8988T (cell line): ENCODE data around the gene DST.

ENCODE experiments used
- DNase-seq: peaks from one replicate; pipeline ENCODE4 v3.0.0; 2011

DST gene

DNA sequence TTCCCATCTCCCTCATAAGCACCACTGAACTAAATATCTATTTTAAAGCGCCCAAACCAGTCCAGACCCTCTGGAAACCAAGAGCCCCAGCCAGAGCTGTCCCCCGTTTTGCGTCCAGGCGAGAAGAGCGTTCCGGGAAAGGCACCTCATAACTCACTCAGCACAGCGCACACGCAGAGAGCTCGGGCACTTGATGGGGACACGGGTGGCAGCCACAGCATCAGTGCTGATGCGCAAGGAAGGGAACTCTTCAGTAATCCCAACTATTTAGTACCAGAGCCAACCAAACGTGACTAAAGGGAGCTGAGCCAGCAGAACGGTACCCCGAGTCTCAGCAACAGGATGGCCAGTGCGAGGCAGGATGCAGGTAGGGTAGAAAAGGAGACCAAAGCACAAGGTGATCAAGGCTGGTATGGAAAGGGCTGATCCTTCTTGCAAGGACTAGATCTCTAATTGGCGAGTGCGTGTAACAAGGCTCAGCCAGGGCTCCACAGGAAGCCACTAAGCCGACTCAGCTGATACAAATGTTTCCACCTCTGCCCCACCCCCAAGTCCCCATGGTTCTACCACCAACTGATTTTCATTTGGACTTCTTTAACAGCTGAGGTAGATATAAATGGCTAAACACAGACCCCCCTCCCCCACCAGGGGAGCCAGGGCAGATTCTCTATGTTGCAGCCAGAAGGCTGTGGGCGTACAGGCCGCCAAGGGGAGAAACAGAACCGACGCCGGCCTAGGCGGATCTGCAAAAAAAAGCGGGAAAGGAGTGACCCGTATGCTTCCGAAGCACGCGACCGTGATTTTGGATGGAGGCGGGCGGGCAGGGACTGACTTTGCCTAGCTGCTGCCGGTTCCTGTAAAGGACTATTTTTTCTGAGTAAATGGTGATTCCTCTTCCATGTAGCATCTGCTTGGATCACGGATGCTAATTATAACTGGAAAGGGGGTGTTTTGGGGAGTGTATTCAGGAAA, 211.8 kb downstream of the DST start:
- DNase-seq: no peak

DNA sequence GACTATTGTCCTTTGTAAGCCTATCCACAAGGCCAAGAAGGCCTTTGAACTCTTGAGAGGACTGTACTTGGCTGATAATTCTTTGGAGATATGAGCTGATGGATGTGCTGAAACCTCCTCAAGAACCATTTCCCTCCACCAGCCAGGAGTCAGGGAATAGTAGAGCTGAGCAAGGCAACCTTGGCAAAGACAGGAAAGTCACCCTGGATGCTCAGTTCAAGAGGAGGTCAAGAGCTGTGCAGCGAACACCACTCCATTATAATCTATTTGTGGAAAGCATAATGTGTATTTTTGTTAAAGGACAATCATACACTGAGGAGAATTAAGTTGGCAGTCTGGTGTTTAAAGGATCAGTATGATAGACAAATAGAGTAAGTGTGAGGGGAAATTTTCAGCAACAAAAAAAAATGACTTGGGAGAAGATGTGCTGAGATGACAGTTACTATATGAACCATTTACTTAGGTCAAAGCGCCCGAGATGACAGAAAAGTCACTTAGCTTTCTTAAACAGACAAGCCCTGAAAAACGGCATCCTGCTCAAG, 218.1 kb downstream of the DST start:
- no peak for DNase-seq

DNA sequence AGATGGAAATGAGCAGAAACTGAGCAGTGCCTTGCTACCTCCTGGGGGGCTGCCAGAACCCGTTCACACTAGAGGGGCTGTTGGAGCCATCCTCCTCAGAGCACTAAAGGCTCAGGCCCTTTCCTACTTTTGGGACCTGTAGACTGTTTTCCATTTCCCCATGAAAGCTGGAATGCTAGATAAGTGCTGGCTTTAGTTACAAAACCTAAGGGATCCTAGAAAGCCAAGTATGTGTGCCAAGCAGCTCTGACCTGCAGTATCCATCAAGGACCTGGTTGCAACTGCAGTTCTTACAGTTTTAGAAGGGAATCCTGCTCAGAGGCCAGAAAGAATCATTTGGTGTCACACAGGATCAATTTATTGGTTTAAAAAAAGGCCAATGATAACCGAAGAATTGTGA, 218.6 kb downstream of the DST start:
- no peak for DNase-seq

DNA sequence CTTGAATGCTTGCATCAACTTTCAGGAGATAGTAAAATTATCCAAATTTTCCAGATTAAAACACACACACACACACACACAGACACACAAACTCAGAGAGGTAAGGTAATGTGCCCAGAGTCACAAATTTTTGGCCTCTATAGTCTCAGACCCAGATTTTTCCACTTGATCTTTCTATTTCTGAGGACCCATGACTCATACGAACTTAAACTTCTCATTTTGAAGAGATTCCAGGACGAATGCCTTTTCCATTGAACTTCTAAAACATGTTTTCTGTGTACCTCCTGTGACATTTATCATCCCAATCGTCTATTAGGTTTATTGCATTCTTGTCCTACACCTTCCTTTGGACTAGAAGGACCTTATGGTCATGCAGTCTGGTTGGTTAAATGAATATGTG, 222.4 kb downstream of the DST start:
- DNase-seq: no peak

DNA sequence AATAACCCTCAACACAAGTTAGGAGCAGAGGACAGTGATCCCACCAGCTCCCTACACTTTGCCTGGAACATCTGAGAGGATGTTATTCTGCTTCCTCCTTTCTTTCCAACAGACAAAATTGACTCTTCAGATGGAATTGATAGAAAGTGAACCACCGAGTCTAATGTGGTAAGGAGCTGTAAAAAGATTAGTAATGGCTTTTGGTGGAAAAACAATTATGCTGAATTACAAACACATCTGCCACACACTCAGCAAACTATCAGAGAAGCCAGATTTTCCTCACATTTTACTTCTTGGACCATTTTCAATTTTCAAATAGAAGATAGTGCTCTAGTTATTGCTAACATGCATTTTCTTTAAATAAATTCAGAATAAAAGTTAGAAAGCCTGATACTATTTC, 223.5 kb downstream of the DST start:
- DNase-seq: no peak

DNA sequence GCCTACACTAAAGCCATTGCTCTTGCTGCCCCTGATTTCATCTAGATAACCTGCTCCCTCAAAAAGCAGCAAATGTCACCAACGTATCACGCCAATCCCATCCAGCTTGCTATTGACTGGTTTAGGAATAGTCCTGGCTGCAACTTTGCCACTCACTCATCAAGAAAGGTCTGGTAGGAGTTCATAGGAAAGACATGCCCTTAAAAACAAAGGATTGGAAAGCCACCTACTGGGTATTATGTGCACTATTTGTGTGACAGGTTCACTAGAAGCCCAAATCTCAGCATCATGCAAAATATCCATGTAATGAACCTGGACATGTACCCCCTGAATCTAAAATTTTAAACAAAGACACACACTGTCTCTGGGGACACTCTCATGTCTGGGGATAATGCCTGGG, 224.9 kb downstream of the DST start:
- no peak for DNase-seq

DNA sequence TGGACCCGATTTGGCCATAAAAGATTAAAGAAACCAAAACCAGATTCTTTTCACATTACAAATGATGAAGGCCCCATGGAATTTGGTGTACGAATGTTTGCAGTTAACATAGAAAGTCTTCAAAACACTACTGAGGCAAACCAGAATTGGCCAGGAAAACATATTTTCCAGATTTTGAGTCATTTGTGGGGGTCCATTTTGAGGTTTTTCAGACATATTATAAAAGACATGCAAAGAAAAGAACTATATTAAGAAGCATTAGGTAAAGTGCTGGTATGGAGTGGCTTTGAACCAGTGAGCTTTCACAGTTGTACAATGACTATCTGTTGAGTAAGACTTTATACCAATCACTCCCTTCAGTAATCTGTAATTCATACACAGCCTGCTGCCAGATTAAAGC, 226.4 kb downstream of the DST start:
- no peak for DNase-seq

DNA sequence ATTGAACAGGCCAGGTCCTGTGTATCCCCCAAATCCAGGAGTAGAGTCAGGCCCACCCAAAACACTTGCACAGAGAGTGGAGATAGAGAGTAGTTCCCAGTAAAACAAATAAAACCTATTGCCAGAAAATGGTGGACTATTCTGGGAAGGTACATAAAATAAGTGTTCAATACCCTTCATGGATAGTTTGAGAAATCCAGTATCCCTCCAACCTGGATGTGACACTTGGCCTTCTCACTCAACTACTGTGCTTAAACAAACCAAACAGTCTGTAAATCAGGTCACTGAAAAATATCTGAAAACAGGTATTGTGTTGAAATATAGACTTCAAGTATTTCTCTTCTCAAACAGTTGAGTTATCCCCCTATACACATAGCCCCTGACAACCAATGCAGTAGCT, 233.7 kb downstream of the DST start:
- no peak for DNase-seq
